ENCODE data around the gene AAK1.

- TF ChIP-seq CTCF (conservative IDR thresholded peaks at IDR 0.05 in 1 of 2, IDR thresholded peaks at IDR 0.05 in 1 of 2; ENCODE audit: extremely low read depth in 1 of 2, insufficient read depth in 1 of 2, low read depth in 1 of 2, low read length in 2 of 2) (no peak), EZH2 (IDR thresholded peaks at IDR 0.05; ENCODE audit: borderline replicate concordance, low read length) (no peak)
Observed at GRCh38 chr2:69466728-69467127, 176.8 kb downstream of the AAK1 start.
